GM19351 (cell line): ENCODE measurements around the gene ARHGAP26.

ENCODE experiments used
- ATAC-seq: cut with Tn5 transposase; IDR thresholded peaks from one replicate; pipeline ENCODE4 v1.9.1; 2021; ENCODE audit warnings: mild to moderate bottlenecking, moderate library complexity; ENCODE audit not compliant: unreplicated experiment

The ARHGAP26 gene

DNA sequence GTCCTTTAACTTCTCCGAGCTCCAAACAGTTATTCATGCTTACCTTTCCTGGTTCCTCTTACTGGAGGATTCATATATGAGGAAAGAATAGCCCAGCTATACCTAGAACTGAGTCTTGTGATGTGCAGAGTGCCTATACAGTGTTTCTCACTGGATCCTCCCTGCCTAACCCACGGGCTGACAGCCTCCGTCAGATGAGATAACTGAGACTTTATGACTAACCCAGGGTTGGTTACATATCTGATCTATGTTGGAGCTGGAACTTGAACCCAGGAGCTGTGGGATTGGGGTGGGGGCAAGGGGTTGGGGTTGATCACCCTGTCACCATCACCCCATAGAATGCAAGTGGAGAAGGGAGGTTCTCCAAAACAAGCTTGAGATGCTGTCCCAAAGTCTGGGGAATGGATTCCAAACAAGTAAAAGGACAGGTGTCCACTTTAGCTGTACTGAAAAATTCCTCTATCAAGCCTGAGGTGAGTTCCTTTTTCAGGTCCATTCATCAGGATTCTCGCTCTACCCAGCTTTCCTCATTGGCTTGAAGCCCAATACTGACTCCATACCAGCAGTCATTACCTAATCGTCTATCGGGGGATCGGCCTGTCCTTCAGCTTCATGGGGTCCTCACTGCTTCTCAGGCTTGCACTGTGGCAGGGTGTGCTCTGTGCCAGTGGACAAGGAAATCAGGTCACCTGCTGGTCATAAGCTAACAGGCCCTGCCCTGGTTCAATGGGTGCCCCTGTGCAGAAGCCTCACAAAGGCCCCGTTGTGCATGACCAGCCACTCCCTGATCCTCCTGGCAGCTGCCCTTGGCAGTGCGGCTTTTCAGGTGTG, 100.6 kb downstream of the ARHGAP26 start:
- ATAC-seq, result no peak

- ATAC-seq, result no peak
Observed at GRCh38 chr5:142871363-142872193, 101.4 kb downstream of the ARHGAP26 start.

- no peak for ATAC-seq
Observed at GRCh38 chr5:142872217-142872616, 102.0 kb downstream of the ARHGAP26 start.

- ATAC-seq, result no peak
Observed at GRCh38 chr5:142872795-142873194, 102.6 kb downstream of the ARHGAP26 start.

- no peak for ATAC-seq
Observed at GRCh38 chr5:142873831-142874230, 103.7 kb downstream of the ARHGAP26 start.

GRCh38 chr5:142874540-142874939, 104.4 kb downstream of the ARHGAP26 start:
- ATAC-seq, result no peak

- ATAC-seq, result no peak
Observed at GRCh38 chr5:142875936-142876335, 105.8 kb downstream of the ARHGAP26 start.

DNA sequence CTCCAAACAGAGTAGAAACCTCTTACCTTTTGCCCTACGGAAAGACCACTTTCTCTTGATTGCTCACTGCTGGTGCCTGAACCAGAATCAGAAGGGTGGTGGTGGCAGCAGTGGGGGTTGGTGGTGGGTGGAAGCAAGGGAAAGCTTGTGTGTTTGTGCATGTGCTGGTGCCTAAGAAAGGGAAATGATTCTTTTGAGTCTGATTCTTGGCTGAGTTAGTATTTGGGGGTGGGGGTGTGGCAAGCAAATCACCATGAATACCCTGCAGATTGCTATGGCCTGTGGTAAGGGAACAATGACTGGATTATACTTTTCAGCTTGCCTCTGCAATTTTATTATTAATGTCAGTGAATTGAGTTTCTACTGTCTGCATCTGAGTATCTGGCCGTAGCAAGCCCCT, 106.6 kb downstream of the ARHGAP26 start:
- no peak for ATAC-seq

- ATAC-seq, result no peak
Observed at GRCh38 chr5:142878111-142878510, 107.9 kb downstream of the ARHGAP26 start.

GRCh38 chr5:142878638-142879037, 108.5 kb downstream of the ARHGAP26 start:
- ATAC-seq, result no peak

GRCh38 chr5:142881076-142881783, 111.1 kb downstream of the ARHGAP26 start:
- ATAC-seq, result peak; percentile 83

- ATAC-seq, result no peak
Observed at GRCh38 chr5:142881784-142882126, 111.6 kb downstream of the ARHGAP26 start.

- no peak for ATAC-seq
Observed at GRCh38 chr5:142883025-142883424, 112.8 kb downstream of the ARHGAP26 start.

DNA sequence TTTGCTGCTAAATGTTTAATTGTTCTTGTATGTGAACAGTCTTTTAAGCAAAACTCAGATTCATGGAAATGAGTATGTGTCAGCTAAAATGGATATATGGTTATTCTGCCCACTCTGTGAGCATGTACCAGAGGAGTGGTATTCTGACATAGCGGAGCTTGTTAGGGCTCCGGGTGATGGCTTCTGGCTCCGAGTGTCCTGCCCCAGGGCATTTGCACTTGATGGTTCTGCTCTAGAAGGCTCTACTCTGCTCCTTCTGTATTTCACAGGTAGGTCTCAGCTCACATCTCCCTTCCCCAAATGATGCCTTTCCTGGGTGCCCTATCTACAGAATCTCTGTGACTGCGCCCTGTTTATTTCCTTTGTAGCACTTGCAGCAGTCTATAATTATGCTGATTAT, 113.3 kb downstream of the ARHGAP26 start:
- no peak for ATAC-seq

GRCh38 chr5:142884029-142884428, 113.9 kb downstream of the ARHGAP26 start:
- no peak for ATAC-seq

DNA sequence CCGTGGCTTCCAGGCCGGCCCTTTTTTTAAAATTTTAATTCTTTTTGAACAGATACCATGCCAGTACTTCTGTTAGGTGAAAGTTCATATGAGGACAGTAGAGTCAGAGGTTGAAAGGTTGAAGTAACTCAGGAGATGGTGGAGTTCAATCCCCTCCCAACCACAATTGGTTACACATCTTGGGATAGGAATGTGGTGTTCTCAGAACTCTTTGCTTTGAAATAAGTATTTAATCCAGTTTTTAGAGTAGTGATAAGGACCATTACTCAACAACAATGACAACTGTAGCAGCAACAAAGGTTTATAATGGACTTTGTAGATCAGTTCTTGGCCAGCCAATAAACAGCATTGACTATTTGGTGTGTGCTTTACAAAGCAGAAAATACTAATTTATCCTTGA, 116.0 kb downstream of the ARHGAP26 start:
- no peak for ATAC-seq

DNA sequence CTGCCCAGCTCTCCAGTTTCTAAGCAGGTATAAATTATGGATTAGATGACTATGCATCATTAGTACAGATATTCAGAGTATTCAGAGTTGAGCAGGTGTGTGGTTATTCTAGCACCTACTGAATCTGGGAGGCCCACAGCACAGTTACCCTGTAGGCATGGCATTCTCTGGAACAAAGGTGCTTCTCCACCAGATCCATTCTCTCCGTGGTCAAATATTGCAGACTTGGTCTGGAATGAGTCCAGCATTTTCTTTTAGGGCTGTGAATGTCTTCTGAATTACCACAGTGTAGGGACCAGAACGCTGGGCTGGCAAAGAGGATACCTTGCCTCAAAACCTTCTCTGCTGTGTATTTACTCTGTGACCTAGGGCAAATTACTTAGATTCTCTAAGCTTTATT, 116.8 kb downstream of the ARHGAP26 start:
- no peak for ATAC-seq

DNA sequence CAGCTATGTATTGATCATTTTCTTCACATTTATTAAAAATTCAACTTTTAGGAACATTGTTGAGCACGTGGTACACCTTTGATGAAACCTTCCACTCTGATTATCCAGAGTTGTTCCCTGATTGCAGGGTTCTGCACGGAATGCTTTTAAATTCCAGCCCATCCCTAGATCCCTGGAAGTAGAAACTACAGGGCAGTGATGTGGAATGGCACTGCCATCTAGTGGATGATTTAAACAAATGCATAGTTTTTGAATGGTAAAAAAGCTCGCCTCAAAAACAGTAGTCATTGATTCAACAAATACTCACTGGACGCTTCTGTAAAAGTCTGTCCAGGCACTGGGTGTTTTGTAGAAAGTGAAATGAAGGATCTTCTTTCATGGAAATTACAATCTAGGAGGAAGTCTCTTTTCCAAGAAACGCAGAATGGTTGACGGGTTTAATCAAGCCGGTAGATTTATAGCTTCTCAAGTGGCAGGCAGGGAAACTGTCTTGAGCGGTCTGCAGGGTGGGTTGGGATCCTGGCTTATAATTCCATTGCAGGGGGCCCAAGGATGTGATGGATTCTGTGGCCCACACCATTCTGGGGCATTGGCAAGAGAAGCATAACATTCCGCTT, 118.4 kb downstream of the ARHGAP26 start:
- no peak for ATAC-seq

- no peak for ATAC-seq
Observed at GRCh38 chr5:142892021-142892420, 121.8 kb downstream of the ARHGAP26 start.

- no peak for ATAC-seq
Observed at GRCh38 chr5:142894315-142894714, 124.1 kb downstream of the ARHGAP26 start.

DNA sequence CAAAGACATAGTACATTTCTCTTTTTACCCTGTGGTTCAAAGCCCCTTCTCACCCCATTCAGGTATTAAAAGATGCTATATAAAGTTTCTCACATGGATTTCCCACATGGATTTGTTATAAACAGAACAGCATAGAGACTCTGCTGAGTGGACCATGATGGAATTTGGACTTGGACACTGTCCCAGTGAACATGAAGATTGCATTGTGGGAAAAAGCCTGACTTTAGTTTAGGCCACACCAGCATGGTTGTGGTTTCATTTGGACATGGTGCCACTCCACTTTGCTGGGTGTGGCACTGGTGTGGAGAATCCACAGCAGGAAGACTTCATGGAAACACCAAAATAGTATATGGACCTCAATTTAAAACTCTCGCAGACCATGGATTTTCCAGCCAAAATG, 124.6 kb downstream of the ARHGAP26 start:
- ATAC-seq, result no peak
